ENCODE measurements around the gene TESMIN.

Gene TESMIN

GRCh38 chr11:68659158-68659921 lies 92.0 kb downstream of the TESMIN start:
- TF ChIP-seq MYC (IDR thresholded peaks at IDR 0.05; ENCODE audit: low read depth, low read length) (no peak), CTCF (IDR thresholded peaks at IDR 0.05; ENCODE audit: low read depth, low read length) (no peak), MAX (IDR thresholded peaks at IDR 0.05; ENCODE audit: low read depth, low read length) (no peak), POLR2A (IDR thresholded peaks at IDR 0.05; ENCODE audit: extremely low read depth, insufficient read length) (no peak)
- no peak for DNase-seq (ENCODE audit: low read depth)
- no peak overlapping the region for H3K4me3 ChIP-seq (ENCODE audit: low read depth, low read length)

- no peak overlapping the region for H3K4me3 ChIP-seq (ENCODE audit: low read depth, low read length)
- TF ChIP-seq MYC (IDR thresholded peaks at IDR 0.05; ENCODE audit: low read depth, low read length) (no peak), MAX (IDR thresholded peaks at IDR 0.05; ENCODE audit: low read depth, low read length) (no peak)
- no peak for DNase-seq (ENCODE audit: low read depth)
Observed at GRCh38 chr11:68658661-68659060, 92.7 kb downstream of the TESMIN start.

- H3K4me3 ChIP-seq (ENCODE audit: low read depth, low read length), result no peak overlapping the region
- no peak for DNase-seq (ENCODE audit: low read depth)
- no peak for TF ChIP-seq POLR2A (IDR thresholded peaks at IDR 0.05; ENCODE audit: extremely low read depth, insufficient read length)
- no peak for TF ChIP-seq MAX (IDR thresholded peaks at IDR 0.05; ENCODE audit: low read depth, low read length)
- no peak for TF ChIP-seq MYC (IDR thresholded peaks at IDR 0.05; ENCODE audit: low read depth, low read length)
- TF ChIP-seq CTCF (IDR thresholded peaks at IDR 0.05; ENCODE audit: low read depth, low read length), result no peak
Observed at GRCh38 chr11:68658097-68658496, 93.2 kb downstream of the TESMIN start.
